ENCODE data around the gene SLC16A4.

SLC16A4 gene

GRCh38 chr1:110321846-110322245 is 69.0 kb downstream of the SLC16A4 start:
- DNase-seq = no peak

DNA sequence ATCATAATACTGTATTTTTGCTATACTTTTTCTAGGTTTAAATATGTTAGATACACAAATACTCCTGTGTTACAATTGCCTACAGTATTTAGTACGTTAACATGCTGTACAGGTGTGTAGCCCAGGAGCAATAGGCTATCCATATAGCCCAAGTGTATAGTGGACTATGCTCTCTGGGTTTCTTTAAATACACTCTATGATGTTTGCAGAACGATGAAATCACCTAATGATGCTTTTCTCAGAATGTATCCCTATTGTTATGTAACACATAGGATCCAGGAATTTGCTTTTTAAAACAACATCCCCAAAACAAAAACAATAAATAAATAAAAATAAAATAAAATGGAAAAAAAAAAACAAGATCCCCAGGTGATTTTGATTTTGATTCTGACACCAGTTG is 69.8 kb downstream of the SLC16A4 start:
- DNase-seq = no peak

- no peak for DNase-seq
Observed at GRCh38 chr1:110320168-110320518, 70.7 kb downstream of the SLC16A4 start.

DNA sequence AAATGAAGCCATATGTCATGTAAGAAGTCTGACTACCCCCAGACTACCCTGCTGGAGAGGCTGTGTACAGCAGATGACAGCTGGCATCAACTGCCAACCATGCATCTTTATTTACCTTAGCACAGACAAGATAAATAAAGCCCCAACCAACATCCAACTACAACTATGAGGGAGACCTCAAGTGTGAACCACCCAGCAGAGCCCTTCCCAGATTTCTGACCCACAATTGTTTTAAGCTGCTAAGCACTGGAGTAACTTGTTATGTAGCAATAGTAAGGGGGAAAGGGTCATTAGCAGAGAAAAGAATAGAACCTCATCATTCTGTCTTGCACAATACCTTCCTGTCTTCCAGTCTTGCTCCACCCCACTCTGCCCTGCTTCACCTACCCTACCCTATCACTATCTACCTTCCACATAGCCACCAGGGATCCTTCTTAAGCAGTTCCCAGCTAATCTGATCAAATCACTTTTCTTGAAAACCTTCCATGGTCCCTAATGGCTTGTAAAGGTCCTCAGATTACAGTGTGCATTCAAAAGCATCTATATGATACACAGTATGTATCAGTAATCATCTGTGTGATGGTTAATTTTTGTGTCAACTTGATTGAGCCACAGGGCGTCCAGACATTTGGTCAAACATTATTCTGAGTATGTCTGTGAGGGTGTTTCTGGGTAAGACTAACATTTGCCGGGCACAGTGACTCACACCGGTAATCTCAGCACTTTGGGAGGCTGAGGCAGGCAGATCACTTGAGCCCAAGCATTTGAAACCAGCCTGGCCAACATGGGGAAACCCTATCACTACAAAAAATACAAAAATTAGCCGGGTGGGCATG is 71.3 kb downstream of the SLC16A4 start:
- no peak for DNase-seq

- no peak for DNase-seq
Observed at GRCh38 chr1:110318046-110318445, 72.8 kb downstream of the SLC16A4 start.

DNA sequence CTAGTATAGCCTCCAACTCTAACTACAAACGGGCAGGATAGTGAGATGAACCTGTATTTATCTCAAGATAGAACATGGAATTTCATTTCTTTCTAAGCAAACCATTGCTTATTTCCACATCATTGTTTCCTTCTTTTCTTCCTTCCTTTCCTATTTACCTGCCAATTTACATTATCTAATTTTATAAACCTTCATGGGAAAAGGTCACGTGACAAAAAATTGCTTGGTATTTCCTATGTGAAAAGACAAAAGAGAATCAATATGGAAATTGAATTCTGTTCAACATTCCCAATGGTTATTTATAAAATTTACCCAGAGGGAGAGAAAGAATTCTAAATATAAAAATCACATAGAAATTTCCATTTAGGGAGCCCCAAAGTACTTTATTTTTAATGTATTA is 74.1 kb downstream of the SLC16A4 start:
- no peak for DNase-seq
